ENCODE measurements around the gene CCBE1.

The CCBE1 gene

DNA sequence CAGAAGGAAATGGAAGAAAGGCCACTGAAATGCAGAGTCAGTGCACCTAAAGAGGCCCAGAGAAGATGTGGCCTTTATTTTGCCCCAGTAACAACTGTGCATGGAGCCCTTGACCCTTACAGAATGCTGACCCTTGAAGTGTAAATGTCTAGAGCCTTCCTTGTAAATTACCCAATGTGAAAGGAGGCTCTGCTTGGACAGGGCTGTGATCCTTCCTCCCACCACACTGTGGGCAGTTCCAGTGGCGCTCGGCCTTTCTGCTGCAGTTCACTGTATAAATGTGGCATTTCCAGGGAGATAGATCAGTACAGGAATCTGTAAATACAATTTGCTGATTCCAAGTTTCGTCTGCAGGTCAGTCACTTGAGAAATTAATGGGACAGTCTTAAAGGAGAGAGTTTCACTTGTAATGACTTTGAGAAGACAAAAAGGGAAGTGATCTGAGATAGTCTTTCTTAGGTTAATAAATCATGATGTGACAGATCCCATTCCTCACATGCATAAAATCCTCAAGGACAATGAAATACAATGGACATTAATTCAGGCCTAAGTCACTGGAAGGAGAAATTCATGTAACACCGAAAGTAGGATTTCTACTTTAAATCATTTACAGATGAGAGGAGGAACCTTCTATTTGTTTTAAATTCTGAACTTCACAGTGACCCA lies 204.3 kb downstream of the CCBE1 start:
- DNase-seq (ENCODE audit: low read depth): no peak

- no peak for DNase-seq (ENCODE audit: low read depth)
These were observed 208.3 kb downstream of the CCBE1 start for GRCh38 chr18:59488899-59489298.

DNA sequence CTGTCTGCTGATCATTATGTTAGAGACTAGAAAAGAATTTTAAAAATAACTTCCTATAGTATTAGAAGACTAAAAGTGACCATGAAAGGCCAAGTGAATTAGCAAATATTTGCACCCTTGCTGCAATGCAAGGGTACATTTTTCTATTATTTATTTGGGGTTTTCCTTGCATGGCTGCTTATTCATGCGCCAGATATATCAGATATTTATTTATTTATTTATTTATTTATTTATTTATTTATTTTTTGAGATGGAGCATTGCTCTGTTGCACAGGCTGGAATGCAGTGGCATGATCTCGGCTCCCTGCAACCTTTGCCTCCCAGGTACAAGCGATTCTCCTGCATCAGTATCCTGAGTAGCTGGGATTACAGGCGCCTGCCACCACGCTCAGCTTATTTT lies 211.8 kb downstream of the CCBE1 start:
- no peak for DNase-seq (ENCODE audit: low read depth)

GRCh38 chr18:59484561-59485328 lies 212.5 kb downstream of the CCBE1 start:
- DNase-seq (ENCODE audit: low read depth): no peak

- DNase-seq (ENCODE audit: low read depth): no peak
These were observed 213.1 kb downstream of the CCBE1 start for GRCh38 chr18:59484131-59484530.

GRCh38 chr18:59481436-59481835 lies 215.8 kb downstream of the CCBE1 start:
- DNase-seq (ENCODE audit: low read depth): no peak

- DNase-seq (ENCODE audit: low read depth): no peak
These were observed 217.4 kb downstream of the CCBE1 start for GRCh38 chr18:59479776-59480175.

- DNase-seq (ENCODE audit: low read depth): no peak
These were observed 218.6 kb downstream of the CCBE1 start for GRCh38 chr18:59478591-59478990.

DNA sequence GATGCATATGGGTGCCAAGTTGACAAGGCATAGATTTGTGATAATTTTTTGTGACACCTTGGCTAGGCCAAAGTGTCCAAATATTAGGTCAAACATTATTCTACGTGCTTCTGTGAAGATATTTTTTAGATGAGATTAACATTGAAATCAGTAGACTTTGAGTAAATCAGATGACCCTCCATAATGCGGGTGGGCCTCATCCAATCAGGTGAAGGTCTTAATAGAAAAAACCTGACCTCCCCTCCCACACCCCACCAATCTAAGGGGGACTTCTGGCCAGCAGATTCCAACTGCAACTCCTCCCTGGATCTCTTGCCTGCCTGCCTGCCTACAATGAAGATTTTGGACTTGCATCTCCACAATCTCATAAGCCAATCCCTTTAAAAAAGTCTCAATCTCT lies 219.4 kb downstream of the CCBE1 start:
- DNase-seq (ENCODE audit: low read depth): no peak

- no peak for DNase-seq (ENCODE audit: low read depth)
These were observed 226.6 kb downstream of the CCBE1 start for GRCh38 chr18:59470561-59471121.

DNA sequence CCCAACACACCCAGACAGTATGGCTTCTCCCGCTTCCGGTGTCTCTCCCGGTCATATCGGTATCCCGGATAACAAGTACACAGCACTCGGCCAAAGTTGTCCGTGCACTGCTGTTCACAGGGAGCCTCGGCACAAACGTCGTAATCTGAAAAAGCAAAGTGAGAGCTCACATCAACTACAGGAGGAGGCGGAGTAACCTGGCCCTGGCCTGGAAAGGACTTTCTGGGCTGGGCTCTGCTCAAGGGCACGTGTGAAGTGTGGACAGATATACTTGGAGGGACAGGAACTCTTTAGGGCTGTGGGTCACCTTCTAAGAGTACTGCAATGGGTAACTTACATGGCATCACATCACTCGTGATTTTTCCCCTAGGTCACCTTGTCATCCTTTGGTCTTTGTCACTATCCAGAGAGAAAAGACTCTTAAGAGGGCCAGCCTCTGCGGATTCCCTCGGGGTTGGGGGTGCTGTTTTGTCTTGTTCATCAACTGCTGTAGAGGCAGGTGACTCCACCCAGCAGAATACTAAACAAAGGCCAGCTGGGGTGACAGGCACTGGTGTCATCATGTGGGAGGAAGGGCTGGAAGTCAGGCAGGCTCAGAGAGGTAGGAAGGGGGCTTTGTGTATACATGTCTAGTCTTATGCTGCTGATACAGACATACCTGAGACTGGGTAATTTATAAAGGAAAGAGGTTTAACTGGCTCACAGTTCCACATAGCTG lies 227.6 kb downstream of the CCBE1 start:
- DNase-seq (ENCODE audit: low read depth): no peak

GRCh38 chr18:59468821-59469220 lies 228.4 kb downstream of the CCBE1 start:
- no peak for DNase-seq (ENCODE audit: low read depth)

DNA sequence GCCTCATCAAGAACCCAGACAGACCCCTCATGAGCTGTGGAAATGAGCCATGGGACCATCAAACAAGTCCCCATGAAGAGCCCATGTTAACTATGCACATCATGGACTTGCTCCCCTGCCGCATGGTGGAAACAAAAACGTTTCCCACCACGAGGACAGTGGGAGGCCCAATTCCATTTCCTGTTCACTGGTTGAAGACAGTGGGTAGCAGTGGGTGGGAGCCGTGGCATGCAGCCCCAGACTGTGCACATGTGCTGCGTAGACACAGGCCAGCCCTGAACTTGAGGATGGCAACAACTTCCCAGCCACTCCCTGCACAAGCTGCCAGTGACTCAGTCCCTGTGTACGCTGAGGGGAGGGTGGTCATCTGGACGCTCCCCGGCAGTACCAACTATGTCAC lies 229.7 kb downstream of the CCBE1 start:
- DNase-seq (ENCODE audit: low read depth): no peak

- no peak for DNase-seq (ENCODE audit: low read depth)
These were observed 230.2 kb downstream of the CCBE1 start for GRCh38 chr18:59466980-59467379.

DNA sequence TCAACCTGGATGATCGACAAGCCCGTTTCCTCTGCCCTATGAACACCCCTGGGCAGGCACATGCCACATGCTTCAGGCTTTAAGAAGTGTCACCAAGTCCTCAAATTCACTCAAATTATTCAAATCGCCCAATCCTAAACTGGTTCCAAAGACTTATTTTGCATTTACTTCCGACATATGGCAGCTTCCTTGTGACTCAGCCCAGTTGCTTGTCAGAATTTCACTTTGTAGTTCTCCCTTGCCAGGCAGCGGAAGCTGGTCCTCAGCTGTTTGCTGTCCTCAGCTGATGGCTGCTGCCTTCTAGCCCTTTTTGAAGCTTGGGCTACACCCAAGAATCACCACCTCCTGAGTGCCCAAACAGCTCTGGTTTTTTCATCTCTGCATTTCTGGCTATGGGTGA lies 232.7 kb downstream of the CCBE1 start:
- no peak for DNase-seq (ENCODE audit: low read depth)

DNA sequence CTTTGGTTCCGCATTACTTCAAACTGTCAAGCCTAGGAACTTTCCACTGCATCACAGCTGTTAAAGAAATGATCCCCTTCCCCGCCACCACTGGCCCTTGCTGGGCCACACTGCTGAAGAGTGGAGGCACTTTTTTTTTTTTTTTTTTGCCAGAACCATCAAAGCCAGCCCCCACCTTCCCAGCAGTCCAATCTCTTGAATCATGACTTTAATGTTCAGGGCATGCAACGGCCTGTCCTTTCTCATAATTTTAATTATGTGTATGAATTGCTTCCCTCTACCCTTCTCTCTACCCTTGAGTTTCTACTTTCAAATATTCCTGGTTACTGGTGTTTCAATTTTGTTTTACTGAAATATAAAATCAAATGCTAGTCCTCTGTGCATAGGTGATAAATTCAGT lies 236.1 kb downstream of the CCBE1 start:
- no peak for DNase-seq (ENCODE audit: low read depth)

GRCh38 chr18:59460072-59460420 lies 237.2 kb downstream of the CCBE1 start:
- no peak for DNase-seq (ENCODE audit: low read depth)

DNA sequence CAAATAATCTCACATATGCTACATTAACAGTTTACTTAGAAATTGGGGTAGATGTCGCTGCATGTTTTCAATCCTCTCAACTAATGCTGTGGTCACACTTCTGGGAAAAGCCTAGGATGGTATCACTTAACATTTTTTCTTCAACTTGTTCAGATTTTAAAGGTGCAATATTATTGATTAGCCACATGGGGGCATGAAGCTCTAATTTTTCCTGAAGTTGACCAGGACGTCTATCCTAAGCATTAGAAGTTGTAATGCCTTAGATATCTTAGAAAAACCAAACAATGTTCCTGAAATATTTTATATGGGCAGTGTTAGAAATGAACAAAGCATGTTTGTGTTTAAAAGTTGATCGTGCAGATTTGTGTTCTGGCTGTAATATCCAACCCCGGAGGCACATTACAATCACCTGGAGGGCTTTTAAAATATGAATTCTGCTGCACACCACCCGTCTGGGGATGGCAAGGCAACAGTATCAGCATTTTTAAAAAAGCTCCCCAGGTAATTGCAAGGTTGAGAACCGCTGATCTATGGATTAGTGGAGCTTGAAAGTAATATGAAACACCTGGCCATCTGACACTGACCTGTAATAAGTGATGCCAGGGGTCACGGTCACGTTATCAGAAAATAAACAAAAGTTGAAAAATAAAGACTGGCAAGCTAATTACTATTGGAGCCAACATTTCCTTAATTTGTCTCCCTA lies 237.7 kb downstream of the CCBE1 start:
- DNase-seq (ENCODE audit: low read depth): no peak

DNA sequence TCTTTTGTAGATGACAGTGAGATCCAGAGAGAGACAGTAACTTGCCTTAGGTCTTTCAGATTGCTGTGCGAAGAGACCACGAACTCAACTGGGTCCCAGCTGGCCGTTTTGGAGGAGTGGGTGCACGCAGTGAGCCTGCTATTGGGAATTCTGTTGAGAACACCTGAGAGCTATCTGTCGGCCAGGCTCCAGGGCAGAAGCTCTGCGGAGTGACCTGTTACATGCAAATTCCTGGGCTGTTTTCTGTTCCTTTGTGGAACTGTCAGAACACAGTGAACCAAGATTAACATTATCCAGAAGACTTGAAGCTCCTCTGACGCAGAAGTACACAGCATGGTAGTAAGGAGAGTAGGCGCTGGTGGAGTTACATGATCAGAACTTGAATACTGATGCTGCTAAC lies 238.6 kb downstream of the CCBE1 start:
- no peak for DNase-seq (ENCODE audit: low read depth)

GRCh38 chr18:59456657-59457056 lies 240.6 kb downstream of the CCBE1 start:
- DNase-seq (ENCODE audit: low read depth): no peak

DNA sequence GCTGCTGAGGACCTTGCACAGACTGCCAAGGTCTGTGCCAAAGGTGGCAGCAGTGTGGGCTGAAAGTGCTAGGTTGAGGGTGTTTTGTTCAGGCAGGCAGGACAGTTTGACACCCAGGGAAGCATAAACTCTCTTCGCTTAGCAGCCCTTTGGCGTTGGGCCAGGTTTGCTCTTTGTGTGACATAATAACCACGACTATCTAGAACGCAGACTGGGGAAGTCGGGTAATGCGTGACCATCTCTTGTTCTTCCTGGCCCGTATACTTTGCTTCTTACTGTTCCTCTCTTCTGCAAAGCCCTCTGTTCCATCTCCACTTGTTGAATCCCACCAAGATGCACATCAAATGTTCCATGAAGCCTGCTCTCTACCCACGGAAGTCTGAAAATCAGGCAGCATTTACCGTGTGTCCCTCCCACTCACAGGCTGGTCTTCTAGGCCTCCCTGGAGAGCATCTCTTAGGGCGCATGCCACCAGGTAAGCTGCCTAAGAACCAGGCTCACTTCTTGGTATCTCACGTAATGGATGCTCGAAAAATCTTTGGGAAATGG lies 241.4 kb downstream of the CCBE1 start:
- no peak for DNase-seq (ENCODE audit: low read depth)
